Activated CD4-positive, alpha-beta T cell treated with anti-CD3 and anti-CD28 coated beads, Interleukin-2, amount 10 ng/mL, durations not matched to agents 7 days and 5 days (primary cell): ENCODE data around the gene LRRC8B. TPM values are rescaled to one million over a fixed set of nuclear protein-coding genes. Genes with fewer than 3 reads are reported as not detected.
"Not testable (repeated sequence)": the region's sequence is repeated elsewhere in the genome, so short reads cannot be mapped to it uniquely, and the experiment has no call there.

Experiments used
- CTCF ChIA-PET: fragments of 350-600 bp; sonication (Branson Sonifier 250); formaldehyde crosslinking; loops from one replicate; lab custom pipeline; 2021; ENCODE audit warnings: antibody characterized with exemption; lab: Charles Lee
- POLR2A ChIA-PET: fragments of 350-600 bp; sonication (Branson Sonifier 250); formaldehyde crosslinking; loops from one replicate; lab custom pipeline; 2021; ENCODE audit warnings: antibody characterized with exemption; lab: Charles Lee
- DNase-seq: peaks from one replicate; pipeline ENCODE4 v3.0.0-alpha.2; 2020
- H3K27ac Mint-ChIP-seq: one replicate; pipeline ENCODE4 v1.8.0; 2021; ENCODE audit warnings: mild to moderate bottlenecking, moderate library complexity, mixed read lengths
- H3K27me3 Mint-ChIP-seq: one replicate; pipeline ENCODE4 v1.8.0; 2021; ENCODE audit warnings: mixed read lengths
- H3K36me3 Mint-ChIP-seq: one replicate; pipeline ENCODE4 v1.8.0; 2021; ENCODE audit warnings: low read depth, mixed read lengths
- H3K4me1 Mint-ChIP-seq: one replicate; pipeline ENCODE4 v1.8.0; 2021; ENCODE audit warnings: mixed read lengths
- H3K4me3 Mint-ChIP-seq: one replicate; pipeline ENCODE4 v1.8.0; 2021; ENCODE audit warnings: mild to moderate bottlenecking, moderate library complexity, mixed read lengths
- H3K9me3 Mint-ChIP-seq: one replicate; pipeline ENCODE4 v1.8.0; 2021; ENCODE audit warnings: mixed read lengths
- total RNA-seq, 2 experiments: library from RNA; stranded (reverse); gene quantifications; one replicate each; pipeline ENCODE4 v1.2.3, GENCODE V29; 2021

The LRRC8B gene
- total RNA-seq, 2 experiments from 2014 or later = 21.2 to 22.1 TPM

DNA sequence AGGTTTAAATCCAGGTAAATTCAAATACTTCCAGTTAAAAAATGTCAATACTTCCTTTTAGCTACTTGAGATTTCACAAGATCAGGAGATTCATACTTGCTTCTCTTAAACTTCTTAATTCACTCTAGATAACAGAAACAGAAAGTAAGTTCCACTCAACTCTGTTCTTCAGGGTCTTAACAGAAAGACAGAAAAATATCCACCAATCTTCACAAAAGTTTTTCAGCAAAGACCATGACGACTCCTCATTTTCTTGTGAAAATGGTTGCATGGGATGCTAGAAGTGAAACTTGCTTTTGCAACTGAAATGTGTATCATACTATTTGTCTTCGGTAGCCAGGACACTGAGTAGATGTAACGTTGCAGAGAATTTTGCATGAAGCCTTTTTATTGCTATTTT is 96.0 kb downstream of the LRRC8B start:
- no peak for DNase-seq
- Mint-ChIP-seq H3K4me3 (peak overlapping the region; percentile 17), H3K36me3 (peaks cover 69% of the 10 kb centered on the region), H3K27me3 (no peaks in the 10 kb centered on the region), H3K9me3 (peaks cover 25% of the 10 kb centered on the region), H3K27ac (peak overlapping the region; percentile 63), H3K4me1 (peaks cover 56% of the 10 kb centered on the region)
- POLR2A ChIA-PET = no interaction called here
- CTCF ChIA-PET = no interaction called here

DNA sequence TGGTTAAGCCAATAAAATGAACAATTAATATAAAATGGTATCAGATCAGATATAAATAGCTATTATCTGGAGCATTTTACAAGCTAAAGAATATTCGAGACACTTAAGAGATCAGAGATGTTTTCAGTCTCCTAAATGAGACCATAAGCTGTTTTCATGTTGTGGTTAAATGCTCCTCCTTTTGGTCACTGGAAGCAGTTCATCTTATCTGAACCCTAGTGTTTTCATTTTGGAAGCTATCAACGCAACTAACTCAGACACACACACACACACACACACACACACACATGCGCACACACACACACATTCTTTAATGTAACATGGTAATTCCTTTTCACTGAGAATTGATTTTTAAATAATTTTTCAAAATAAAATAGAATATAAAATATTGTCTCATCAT is 98.3 kb downstream of the LRRC8B start:
- no peak overlapping the region for H3K27ac Mint-ChIP-seq
- peaks cover 56% of the 10 kb centered on the region for H3K36me3 Mint-ChIP-seq
- peaks cover 8% of the 10 kb centered on the region for H3K9me3 Mint-ChIP-seq
- no peak overlapping the region for H3K4me3 Mint-ChIP-seq
- H3K4me1 Mint-ChIP-seq = peaks cover 58% of the 10 kb centered on the region
- DNase-seq = no peak
- ChIA-PET CTCF (interaction anchor here (1.0 to 2.7 kb wide), 8 partner anchors 9 to 157 kb away, joined by 3 to 12 read pairs (median 4); no protein-coding TSS in a partner anchor), POLR2A (interaction anchor here (0.7 to 2.2 kb wide), 2 partner anchors 10 to 12 kb away, joined by 3 to 5 read pairs; partner anchors contain the start of gene LRRC8C)
- no peaks in the 10 kb centered on the region for H3K27me3 Mint-ChIP-seq

DNA sequence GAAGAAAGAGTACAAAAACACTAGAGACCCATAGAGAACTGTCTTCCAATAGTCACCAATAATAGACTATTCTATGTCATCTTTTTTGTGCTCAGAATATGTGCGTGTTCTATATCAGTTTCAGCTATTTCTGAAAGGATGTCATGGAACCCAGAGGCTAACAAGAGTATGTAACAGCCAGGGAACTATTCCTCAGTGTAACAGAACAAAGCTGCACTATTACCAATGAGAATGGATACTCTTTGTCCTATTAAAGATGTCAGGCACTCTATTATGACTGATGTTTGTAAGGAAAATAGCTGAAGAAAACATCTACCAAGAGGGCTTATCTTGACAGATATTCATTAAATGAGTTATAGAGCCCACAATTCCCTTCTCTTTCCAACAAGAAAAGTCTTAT is 99.7 kb downstream of the LRRC8B start:
- Mint-ChIP-seq H3K4me3 (no peak overlapping the region), H3K27me3 (no peaks in the 10 kb centered on the region), H3K27ac (no peak overlapping the region), H3K9me3 (no peaks in the 10 kb centered on the region), H3K4me1 (peaks cover 66% of the 10 kb centered on the region), H3K36me3 (peaks cover 54% of the 10 kb centered on the region)
- CTCF ChIA-PET = interaction anchor here (0.6 to 1.4 kb wide), 7 partner anchors 8 to 139 kb away, joined by 3 to 5 read pairs (median 4); partner anchors contain the start of gene LRRC8C
- DNase-seq = no peak
- POLR2A ChIA-PET = interaction anchor here (2.2 kb wide), 1 partner anchor 8 kb away, joined by 5 read pairs; the partner anchor contains the start of gene LRRC8C

DNA sequence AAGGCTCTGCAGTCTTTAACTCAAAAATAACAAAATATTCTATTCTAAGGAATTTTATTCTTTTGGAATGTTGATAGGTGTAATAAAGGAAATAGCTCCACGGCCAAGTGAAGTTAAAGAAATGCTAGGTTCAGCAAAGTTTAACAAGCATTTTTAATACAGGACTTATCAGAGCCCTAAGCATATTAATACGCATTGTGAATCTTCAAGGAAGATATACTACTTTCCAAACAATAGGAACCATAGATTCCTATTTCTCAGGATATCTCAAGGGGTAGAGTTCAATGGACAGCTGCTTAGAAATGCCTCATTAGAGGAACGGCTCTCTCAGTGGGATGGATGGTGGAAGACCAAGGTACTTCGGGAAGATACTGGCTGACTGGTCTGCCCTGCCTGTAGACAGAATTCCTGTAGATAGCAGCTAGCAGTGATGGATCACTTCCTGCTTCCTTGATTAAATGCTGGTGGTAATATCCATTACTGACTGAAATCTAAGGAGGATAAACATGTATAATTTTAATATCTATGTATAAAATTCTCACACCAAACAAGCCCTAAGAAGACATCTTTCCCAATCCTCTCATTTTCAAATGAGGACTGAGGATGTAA is 100.2 kb downstream of the LRRC8B start:
- ChIA-PET CTCF (interaction anchor here (0.6 to 1.4 kb wide), 8 partner anchors 8 to 139 kb away, joined by 3 to 5 read pairs (median 4); partner anchors contain the start of gene LRRC8C), POLR2A (interaction anchor here (2.2 kb wide), 1 partner anchor 8 kb away, joined by 5 read pairs; the partner anchor contains the start of gene LRRC8C)
- Mint-ChIP-seq H3K9me3 (no peaks in the 10 kb centered on the region), H3K36me3 (peaks cover 52% of the 10 kb centered on the region), H3K27me3 (no peaks in the 10 kb centered on the region), H3K4me3 (no peak overlapping the region), H3K4me1 (peaks cover 69% of the 10 kb centered on the region), H3K27ac (no peak overlapping the region)
- no peak for DNase-seq

DNA sequence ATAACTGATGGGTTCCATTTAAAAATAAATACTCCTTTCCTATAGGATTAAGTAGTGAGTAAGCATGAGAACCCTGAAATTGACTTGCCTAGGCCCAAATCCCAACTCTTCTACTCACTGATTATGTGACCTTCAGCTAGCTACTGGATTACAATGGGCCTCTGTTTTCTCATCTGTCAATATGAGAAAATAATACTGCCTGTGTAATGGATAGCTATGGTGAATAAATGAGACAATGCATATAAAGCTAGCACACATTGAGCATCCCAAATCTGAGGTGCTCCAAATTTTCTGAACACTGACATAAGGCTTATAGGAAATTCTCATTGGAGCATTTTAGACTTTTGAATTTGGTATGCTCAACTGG is 103.0 kb downstream of the LRRC8B start:
- H3K4me3 Mint-ChIP-seq = no peak overlapping the region
- H3K27ac Mint-ChIP-seq = no peak overlapping the region
- ChIA-PET CTCF (interaction anchor here (0.7 to 7.8 kb wide), 5 partner anchors 11 to 135 kb away, joined by 3 to 57 read pairs (median 5); no protein-coding TSS in a partner anchor), POLR2A (no interaction called here)
- no peak for DNase-seq
- H3K4me1 Mint-ChIP-seq = peaks cover 74% of the 10 kb centered on the region
- H3K27me3 Mint-ChIP-seq = no peaks in the 10 kb centered on the region
- H3K9me3 Mint-ChIP-seq = no peaks in the 10 kb centered on the region
- peaks cover 47% of the 10 kb centered on the region for H3K36me3 Mint-ChIP-seq

DNA sequence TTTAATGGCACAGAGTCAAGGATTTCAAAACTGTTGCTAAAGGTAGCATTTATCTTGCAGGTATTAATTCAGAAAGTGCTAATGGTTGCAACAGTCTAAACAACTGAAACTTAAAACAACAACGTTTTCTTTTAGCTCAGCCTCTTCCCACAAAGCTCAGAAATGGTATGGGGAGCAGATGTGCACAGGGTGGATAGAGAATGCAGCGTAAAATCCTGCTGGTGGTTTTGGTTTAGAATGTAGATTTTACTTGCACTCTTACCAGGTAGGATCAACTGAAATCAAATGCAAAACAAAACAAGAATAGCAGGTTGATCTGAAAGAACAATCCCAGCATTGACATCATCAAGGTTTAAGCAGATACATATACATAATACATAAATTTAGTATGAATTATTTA is 104.5 kb downstream of the LRRC8B start:
- peaks cover 63% of the 10 kb centered on the region for H3K4me1 Mint-ChIP-seq
- H3K9me3 Mint-ChIP-seq = no peaks in the 10 kb centered on the region
- CTCF ChIA-PET = interaction anchor here (1.3 to 7.8 kb wide), 5 partner anchors 11 to 135 kb away, joined by 3 to 57 read pairs (median 10); no protein-coding TSS in a partner anchor
- H3K27me3 Mint-ChIP-seq = no peaks in the 10 kb centered on the region
- POLR2A ChIA-PET = no interaction called here
- peaks cover 46% of the 10 kb centered on the region for H3K36me3 Mint-ChIP-seq
- peak overlapping the region; percentile 5 for H3K4me3 Mint-ChIP-seq
- H3K27ac Mint-ChIP-seq = peak overlapping the region; percentile 28
- no peak for DNase-seq

DNA sequence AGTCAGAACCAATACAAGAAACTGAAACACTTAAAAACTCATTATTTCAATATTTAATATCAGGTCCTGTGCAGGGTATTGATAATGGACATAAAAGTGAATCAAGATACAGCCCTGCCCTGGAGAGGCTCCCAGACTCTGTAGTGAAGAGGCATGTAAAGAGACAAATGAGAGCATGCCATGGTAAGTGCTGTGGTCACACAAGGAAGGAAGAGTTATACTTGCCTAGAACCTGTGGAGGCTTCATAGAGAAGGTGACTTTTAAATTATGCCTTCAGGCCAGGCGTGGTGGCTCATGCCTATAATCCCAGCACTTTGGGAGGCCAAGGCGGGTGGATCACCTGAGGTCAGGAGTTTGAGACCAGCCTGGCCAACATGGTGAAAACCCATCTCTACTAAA is 105.0 kb downstream of the LRRC8B start:
- H3K27me3 Mint-ChIP-seq, DNase-seq, H3K9me3 Mint-ChIP-seq: not testable (repeated sequence)
- Mint-ChIP-seq H3K27ac (peak overlapping the region; percentile 28), H3K4me1 (peaks cover 63% of the 10 kb centered on the region), H3K36me3 (peaks cover 49% of the 10 kb centered on the region), H3K4me3 (peak overlapping the region; percentile 14)
- ChIA-PET POLR2A (interaction anchor here (2.3 kb wide), 1 partner anchor 21 kb away, joined by 7 read pairs; no protein-coding TSS in a partner anchor), CTCF (interaction anchor here (1.1 to 7.8 kb wide), 6 partner anchors 10 to 134 kb away, joined by 3 to 57 read pairs (median 8); no protein-coding TSS in a partner anchor)

DNA sequence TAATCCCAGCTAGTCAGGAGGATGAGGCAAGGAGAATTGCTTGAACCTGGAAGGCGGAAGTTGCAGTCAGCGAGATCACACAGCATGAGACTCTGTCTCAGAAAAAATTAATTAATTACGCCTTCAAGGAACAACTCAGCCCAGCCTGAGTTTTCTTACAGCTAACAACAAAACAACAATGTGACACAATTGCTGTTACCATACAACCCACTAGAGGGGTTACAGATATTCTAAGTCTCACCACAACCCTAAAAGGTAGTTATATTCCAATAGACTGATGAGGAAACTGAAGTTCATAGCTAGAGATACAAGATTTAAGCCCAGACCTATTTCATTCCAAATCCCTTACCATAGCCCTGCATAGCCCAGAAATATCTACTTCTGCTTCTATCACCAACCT is 105.4 kb downstream of the LRRC8B start:
- H3K36me3 Mint-ChIP-seq = peaks cover 47% of the 10 kb centered on the region
- H3K9me3 Mint-ChIP-seq = no peaks in the 10 kb centered on the region
- peak overlapping the region; percentile 14 for H3K4me3 Mint-ChIP-seq
- DNase-seq = no peak
- H3K4me1 Mint-ChIP-seq = peaks cover 65% of the 10 kb centered on the region
- ChIA-PET POLR2A (interaction anchor here (2.3 kb wide), 1 partner anchor 22 kb away, joined by 7 read pairs; no protein-coding TSS in a partner anchor), CTCF (interaction anchor here (1.1 to 7.8 kb wide), 6 partner anchors 10 to 134 kb away, joined by 3 to 57 read pairs (median 8); no protein-coding TSS in a partner anchor)
- H3K27ac Mint-ChIP-seq = peak overlapping the region; percentile 76
- H3K27me3 Mint-ChIP-seq = no peaks in the 10 kb centered on the region

DNA sequence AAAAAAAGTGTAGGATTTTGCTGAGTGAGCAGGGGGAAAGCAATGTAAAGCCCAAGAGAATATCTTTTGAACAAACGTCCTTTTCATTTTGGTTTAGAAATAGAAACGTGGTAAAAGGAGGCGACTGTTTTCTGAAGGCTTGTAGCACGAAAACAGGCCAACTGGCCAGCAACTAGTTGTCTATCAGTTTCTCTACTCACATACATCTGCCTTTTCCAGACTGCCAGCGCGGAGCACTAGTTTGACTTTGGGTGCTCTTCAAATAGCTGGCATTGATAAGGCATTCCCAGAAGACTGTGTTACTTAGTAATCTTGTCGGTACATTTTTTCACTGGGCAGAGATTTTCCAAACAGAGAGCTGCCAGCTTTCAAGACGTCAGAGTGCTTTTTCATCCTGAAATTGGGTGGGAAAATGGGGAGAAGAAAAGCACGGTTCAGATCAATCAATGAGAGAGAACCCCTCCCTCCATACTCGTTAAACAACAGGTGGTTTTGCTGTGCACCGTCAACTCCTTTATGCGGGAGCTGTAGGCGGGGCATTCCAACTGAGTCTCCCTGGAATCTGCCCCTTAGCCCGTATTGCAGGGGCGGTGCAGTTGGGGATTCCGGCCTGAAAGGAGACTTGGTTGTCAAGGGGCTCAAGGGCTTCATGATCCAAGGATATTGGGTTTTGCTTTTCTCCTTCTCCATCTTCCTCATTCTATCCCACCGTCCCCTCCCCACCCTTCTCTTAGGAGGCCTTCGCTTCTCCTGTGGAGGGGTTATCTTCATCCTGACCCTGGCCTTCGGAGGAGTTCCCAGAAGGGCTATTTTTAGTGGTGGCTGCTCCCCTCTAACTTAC is 107.4 kb downstream of the LRRC8B start:
- ChIA-PET POLR2A (interaction anchor here (0.6 to 2.3 kb wide), 6 partner anchors 8 to 131 kb away, joined by 4 to 8 read pairs (median 6); no protein-coding TSS in a partner anchor), CTCF (interaction anchor here (0.8 to 7.8 kb wide), 15 partner anchors 8 to 149 kb away, joined by 3 to 57 read pairs (median 5); no protein-coding TSS in a partner anchor)
- Mint-ChIP-seq H3K9me3 (no peaks in the 10 kb centered on the region), H3K4me3 (peak overlapping the region; percentile 85), H3K27ac (peak overlapping the region; percentile 96), H3K36me3 (peaks cover 45% of the 10 kb centered on the region), H3K4me1 (peaks cover 71% of the 10 kb centered on the region), H3K27me3 (no peaks in the 10 kb centered on the region)
- no peak for DNase-seq

DNA sequence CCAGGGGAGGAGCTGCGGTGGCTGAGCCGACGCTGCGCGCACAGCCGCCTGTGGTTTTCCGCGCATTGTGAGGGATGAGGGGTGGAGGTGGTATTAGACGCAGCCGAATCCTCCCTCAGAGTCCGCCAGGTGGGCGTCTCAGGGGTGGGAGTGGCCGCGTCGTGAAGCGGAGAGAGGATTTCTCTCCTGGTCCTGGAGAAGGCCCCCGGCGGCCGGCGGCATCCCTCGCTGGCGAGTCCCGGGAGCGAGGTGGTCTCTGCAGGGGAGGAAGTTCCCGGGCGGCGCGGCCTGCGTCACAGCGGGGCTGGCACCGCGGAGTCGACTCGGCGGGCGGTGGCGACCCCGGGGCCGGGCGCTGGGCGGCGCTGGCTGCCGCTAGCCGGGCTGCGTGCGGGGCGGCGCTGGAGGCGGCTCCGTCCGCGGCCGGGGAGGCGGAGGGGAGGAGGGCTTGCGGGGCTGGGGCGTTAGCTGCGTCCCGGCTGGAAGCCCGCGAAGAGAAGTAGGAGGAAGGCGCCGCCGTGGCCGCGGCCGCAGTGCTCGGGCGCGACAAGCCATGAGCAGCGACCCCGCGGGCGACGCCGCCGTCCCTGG is 108.1 kb downstream of the LRRC8B start, which contains the start of gene LRRC8C:
Gene LRRC8C, plus strand, starts transcription at position 464 of the 591 bp plus-strand sequence. CDS start 53,354 bp downstream, outside the sequence.
- Mint-ChIP-seq H3K9me3 (no peaks in the 10 kb centered on the region), H3K36me3 (peaks cover 51% of the 10 kb centered on the region), H3K4me1 (peaks cover 72% of the 10 kb centered on the region), H3K27me3 (no peaks in the 10 kb centered on the region), H3K27ac (peak within 1 kb of the TSS; percentile 97), H3K4me3 (peak within 1 kb of the TSS; percentile 98)
- POLR2A ChIA-PET = interaction anchor here (0.6 to 1.1 kb wide), 4 partner anchors 9 to 130 kb away, joined by 4 to 8 read pairs (median 6); no protein-coding TSS in a partner anchor
- DNase-seq = peak; percentile 84
- CTCF ChIA-PET = interaction anchor here (0.6 to 7.8 kb wide), 19 partner anchors 8 to 148 kb away, joined by 3 to 57 read pairs (median 4); no protein-coding TSS in a partner anchor

DNA sequence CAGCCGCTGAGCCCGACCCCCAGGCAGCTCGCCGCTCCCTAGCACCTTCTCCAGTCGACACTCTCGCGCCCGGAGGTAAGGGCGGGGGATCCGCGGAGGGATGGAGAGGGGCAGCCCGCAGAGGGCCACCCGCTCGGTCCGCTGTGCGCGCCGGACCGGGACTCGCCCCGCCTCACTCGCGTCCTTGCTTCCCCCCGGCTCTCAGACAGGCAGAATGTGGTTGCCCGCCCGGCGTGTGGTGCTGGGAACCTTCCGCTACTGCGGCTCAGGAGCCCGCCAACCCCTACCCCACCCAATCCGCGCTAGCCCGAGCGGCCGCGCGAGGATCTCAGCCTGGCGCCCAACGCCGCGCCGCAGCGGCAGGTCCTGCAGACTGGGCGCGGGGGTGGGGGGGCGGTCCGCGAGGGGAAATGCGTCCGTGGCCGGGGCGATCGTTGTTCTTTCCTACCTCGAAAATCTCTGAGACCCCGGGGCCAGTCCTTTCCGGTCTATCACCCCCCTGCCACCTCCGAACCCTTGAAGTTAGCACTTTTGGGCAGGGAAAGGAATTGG is 108.7 kb downstream of the LRRC8B start:
- H3K4me1 Mint-ChIP-seq = peaks cover 72% of the 10 kb centered on the region
- CTCF ChIA-PET = interaction anchor here (0.6 to 7.8 kb wide), 16 partner anchors 9 to 146 kb away, joined by 3 to 57 read pairs (median 4); no protein-coding TSS in a partner anchor
- H3K27ac Mint-ChIP-seq = peak overlapping the region; percentile 97
- H3K4me3 Mint-ChIP-seq = peak overlapping the region; percentile 98
- peak; percentile 72 for DNase-seq
- POLR2A ChIA-PET = interaction anchor here (0.7 to 1.1 kb wide), 3 partner anchors 10 to 130 kb away, joined by 4 to 7 read pairs (median 5); no protein-coding TSS in a partner anchor
- H3K36me3 Mint-ChIP-seq = peaks cover 52% of the 10 kb centered on the region
- no peaks in the 10 kb centered on the region for H3K9me3 Mint-ChIP-seq
- no peaks in the 10 kb centered on the region for H3K27me3 Mint-ChIP-seq
